SU-DHL-6 (cell line): ENCODE data around the gene IL1A.

Experiments used
- H2AFZ ChIP-seq: fragments of 200-600 bp; sonication (generic); 2 replicates; pipeline ENCODE4 v1.6.1; 2014; ENCODE audit warnings: low read depth, mild to moderate bottlenecking, moderate library complexity, mixed read lengths, antibody characterized with exemption, low read length; ENCODE audit not compliant: severe bottlenecking
- H3F3A ChIP-seq: fragments of 200-600 bp; shearing (Covaris generic); 2 replicates; pipeline ENCODE4 v1.6.0; 2016; ENCODE audit warnings: antibody characterized with exemption, mild to moderate bottlenecking; ENCODE audit not compliant: insufficient read depth
- H3K27ac ChIP-seq: fragments of 200-600 bp; sonication (generic); 2 replicates; pipeline ENCODE4 v1.5.1; 2016; ENCODE audit warnings: low read depth, mild to moderate bottlenecking, low read length, moderate library complexity, mixed read lengths
- H3K27me3 ChIP-seq: fragments of 200-600 bp; sonication (generic), shearing (Covaris generic); 2 replicates; pipeline ENCODE4 v1.6.0; 2014; ENCODE audit warnings: mild to moderate bottlenecking, low read length
- H3K36me3 ChIP-seq: fragments of 200-600 bp; sonication (generic); 2 replicates; pipeline ENCODE4 v1.6.1; 2014; ENCODE audit warnings: mild to moderate bottlenecking, low read length, mixed read lengths
- H3K4me2 ChIP-seq: fragments of 300-600, 200-600 bp; shearing (Covaris generic), sonication (generic); 2 replicates; pipeline ENCODE4 v1.6.0; 2014; ENCODE audit warnings: low read length, low read depth, mild to moderate bottlenecking; ENCODE audit not compliant: poor library complexity, severe bottlenecking
- H3K4me3 ChIP-seq: fragments of 200-600 bp; sonication (generic); 2 replicates; pipeline ENCODE4 v1.5.1; 2014; ENCODE audit warnings: antibody characterized with exemption, low read length, mild to moderate bottlenecking, mixed read lengths; ENCODE audit not compliant: insufficient read depth, poor library complexity, severe bottlenecking
- H3K79me2 ChIP-seq: fragments of 200-600 bp; sonication (generic); 2 replicates; pipeline ENCODE4 v1.6.1; 2014; ENCODE audit warnings: mild to moderate bottlenecking, low read length, moderate library complexity; ENCODE audit not compliant: insufficient read depth
- H3K9ac ChIP-seq: fragments of 200-600 bp; sonication (generic); 2 replicates; pipeline ENCODE4 v1.7.0; 2014; ENCODE audit warnings: mild to moderate bottlenecking, low read length
- H3K9me2 ChIP-seq: fragments of 200-600 bp; sonication (generic); replicated peaks from 2 replicates; pipeline ENCODE4 v1.6.1; 2014; ENCODE audit warnings: low read length; ENCODE audit not compliant: insufficient read depth
- H3K9me3 ChIP-seq: fragments of 200-600 bp; sonication (generic); 2 replicates; pipeline ENCODE4 v1.6.1; 2014; ENCODE audit warnings: low read length, mixed read lengths; ENCODE audit not compliant: insufficient read depth
- H4K20me1 ChIP-seq: fragments of 200-600 bp; sonication (generic); 2 replicates; pipeline ENCODE4 v1.6.1; 2014; ENCODE audit warnings: low read depth, mild to moderate bottlenecking, antibody characterized with exemption, low read length, moderate library complexity, mixed read lengths
- CTCF ChIP-seq: fragments of 200-600 bp; sonication (generic); IDR thresholded peaks from one replicate; pipeline ENCODE4 v1.5.1; 2017; ENCODE audit warnings: antibody characterized with exemption, mild to moderate bottlenecking, low read length, moderate library complexity; ENCODE audit not compliant: insufficient read depth, poor library complexity, severe bottlenecking
- EZH2phosphoT487 ChIP-seq: fragments of 200-600 bp; sonication (generic), shearing (Covaris generic); conservative IDR thresholded peaks from 2 replicates; pipeline ENCODE4 v1.6.1; 2018; ENCODE audit warnings: mild to moderate bottlenecking, antibody characterized with exemption, low read length, moderate library complexity, mixed read lengths

IL1A gene

GRCh38 chr2:112800881-112801583 lies 16.7 kb upstream of the IL1A start:
- Histone ChIP-seq H3K4me2 (no peak overlapping the region), H3K27ac (no peak overlapping the region), H3K79me2 (no peaks in the 10 kb centered on the region), H3K9me2 (no peaks in the 10 kb centered on the region), H2AFZ (no peak overlapping the region), H3K4me3 (no peak overlapping the region), H3F3A (no peaks in the 10 kb centered on the region), H3K9me3 (no peaks in the 10 kb centered on the region), H3K27me3 (no peaks in the 10 kb centered on the region), H3K36me3 (no peaks in the 10 kb centered on the region), H3K9ac (no peak overlapping the region), H4K20me1 (no peaks in the 10 kb centered on the region)
- no peak for TF ChIP-seq CTCF
- TF ChIP-seq EZH2phosphoT487, result no peak

GRCh38 chr2:112798979-112799975 lies 15.0 kb upstream of the IL1A start:
- Histone ChIP-seq H2AFZ (no peak overlapping the region), H3F3A (no peaks in the 10 kb centered on the region), H3K9me3 (no peaks in the 10 kb centered on the region), H3K79me2 (no peaks in the 10 kb centered on the region), H3K9ac (no peak overlapping the region), H4K20me1 (no peaks in the 10 kb centered on the region), H3K27me3 (no peaks in the 10 kb centered on the region), H3K4me2 (no peak overlapping the region), H3K9me2 (no peaks in the 10 kb centered on the region; the same call in 1 of the 2 replicates), H3K4me3 (no peak overlapping the region), H3K36me3 (no peaks in the 10 kb centered on the region), H3K27ac (no peak overlapping the region)
- no peak for TF ChIP-seq CTCF
- no peak for TF ChIP-seq EZH2phosphoT487

- Histone ChIP-seq H3K27me3 (no peaks in the 10 kb centered on the region), H3K79me2 (no peaks in the 10 kb centered on the region), H3K9ac (no peak overlapping the region)
Observed at GRCh38 chr2:112796486-112796885, 12.2 kb upstream of the IL1A start.

More at GRCh38 chr2:112796486-112796885, 12.2 kb upstream of the IL1A start:
- no peaks in the 10 kb centered on the region for H4K20me1 ChIP-seq
- no peak overlapping the region for H2AFZ ChIP-seq
- TF ChIP-seq EZH2phosphoT487 (no peak), CTCF (no peak)
- no peaks in the 10 kb centered on the region for H3F3A ChIP-seq
- no peak overlapping the region for H3K4me3 ChIP-seq
- H3K9me2 ChIP-seq, result no peaks in the 10 kb centered on the region; the same call in 1 of the 2 replicates
- no peaks in the 10 kb centered on the region for H3K9me3 ChIP-seq
- no peak overlapping the region for H3K4me2 ChIP-seq
- no peaks in the 10 kb centered on the region for H3K36me3 ChIP-seq
- H3K27ac ChIP-seq, result no peak overlapping the region
